Measurements from ENCODE around the gene TRRAP.

The TRRAP gene

GRCh38 chr7:98994046-98994944 lies 116.0 kb downstream of the TRRAP start:
- ATAC-seq (replicated peaks): no peak
- peaks cover 45% of the 10 kb centered on the region for H3K36me3 Mint-ChIP-seq (ENCODE audit: insufficient read depth)
- no peak overlapping the region for H3K27ac Mint-ChIP-seq
- H3K9me3 Mint-ChIP-seq: no peaks in the 10 kb centered on the region
- DNase-seq: no peak
- no peaks in the 10 kb centered on the region for H3K27me3 Mint-ChIP-seq
- no peak overlapping the region for H3K4me3 Mint-ChIP-seq
- peaks cover 3% of the 10 kb centered on the region in 2 donors for H3K4me1 Mint-ChIP-seq (ENCODE audit: low read depth in 2 of 2)

- H3K9me3 Mint-ChIP-seq: no peaks in the 10 kb centered on the region
- H3K27me3 Mint-ChIP-seq: no peaks in the 10 kb centered on the region
- H3K27ac Mint-ChIP-seq: peak overlapping the region in 1 of 2 donors; percentile 13
- no peaks in the 10 kb centered on the region for H3K4me1 Mint-ChIP-seq (ENCODE audit: low read depth in 2 of 2)
- ATAC-seq (replicated peaks) (no peak), DNase-seq (no peak)
- peaks cover 37% of the 10 kb centered on the region for H3K36me3 Mint-ChIP-seq (ENCODE audit: insufficient read depth)
- no peak overlapping the region for H3K4me3 Mint-ChIP-seq
Observed at GRCh38 chr7:98995111-98995510, 116.8 kb downstream of the TRRAP start.

GRCh38 chr7:98995523-98996149 lies 117.3 kb downstream of the TRRAP start:
- DNase-seq: no peak
- H3K27me3 Mint-ChIP-seq: no peaks in the 10 kb centered on the region
- no peaks in the 10 kb centered on the region for H3K9me3 Mint-ChIP-seq
- H3K4me1 Mint-ChIP-seq (ENCODE audit: low read depth in 2 of 2): no peaks in the 10 kb centered on the region
- ATAC-seq (replicated peaks): no peak
- peak overlapping the region; percentile 13 to 19 for H3K27ac Mint-ChIP-seq
- peaks cover 36% of the 10 kb centered on the region for H3K36me3 Mint-ChIP-seq (ENCODE audit: insufficient read depth)
- no peak overlapping the region for H3K4me3 Mint-ChIP-seq

- H3K9me3 Mint-ChIP-seq: no peaks in the 10 kb centered on the region
- peak overlapping the region in 1 of 2 donors; percentile 19 for H3K27ac Mint-ChIP-seq
- no peak for DNase-seq
- ATAC-seq (replicated peaks): no peak
- no peaks in the 10 kb centered on the region for H3K27me3 Mint-ChIP-seq
- H3K4me3 Mint-ChIP-seq: no peak overlapping the region
- peaks cover 0 to 3% of the 10 kb centered on the region in 2 donors for H3K4me1 Mint-ChIP-seq (ENCODE audit: low read depth in 2 of 2)
- peaks cover 42% of the 10 kb centered on the region for H3K36me3 Mint-ChIP-seq (ENCODE audit: insufficient read depth)
Observed at GRCh38 chr7:98996150-98996552, 117.8 kb downstream of the TRRAP start.

- peaks cover 38% of the 10 kb centered on the region for H3K36me3 Mint-ChIP-seq (ENCODE audit: insufficient read depth)
- no peak overlapping the region for H3K27ac Mint-ChIP-seq
- H3K9me3 Mint-ChIP-seq: no peaks in the 10 kb centered on the region
- H3K4me1 Mint-ChIP-seq (ENCODE audit: low read depth in 2 of 2): peaks cover 0 to 3% of the 10 kb centered on the region in 2 donors
- no peaks in the 10 kb centered on the region for H3K27me3 Mint-ChIP-seq
- DNase-seq (no peak), ATAC-seq (replicated peaks) (no peak)
- H3K4me3 Mint-ChIP-seq: no peak overlapping the region
Observed at GRCh38 chr7:98997846-98998245, 119.5 kb downstream of the TRRAP start.

DNA sequence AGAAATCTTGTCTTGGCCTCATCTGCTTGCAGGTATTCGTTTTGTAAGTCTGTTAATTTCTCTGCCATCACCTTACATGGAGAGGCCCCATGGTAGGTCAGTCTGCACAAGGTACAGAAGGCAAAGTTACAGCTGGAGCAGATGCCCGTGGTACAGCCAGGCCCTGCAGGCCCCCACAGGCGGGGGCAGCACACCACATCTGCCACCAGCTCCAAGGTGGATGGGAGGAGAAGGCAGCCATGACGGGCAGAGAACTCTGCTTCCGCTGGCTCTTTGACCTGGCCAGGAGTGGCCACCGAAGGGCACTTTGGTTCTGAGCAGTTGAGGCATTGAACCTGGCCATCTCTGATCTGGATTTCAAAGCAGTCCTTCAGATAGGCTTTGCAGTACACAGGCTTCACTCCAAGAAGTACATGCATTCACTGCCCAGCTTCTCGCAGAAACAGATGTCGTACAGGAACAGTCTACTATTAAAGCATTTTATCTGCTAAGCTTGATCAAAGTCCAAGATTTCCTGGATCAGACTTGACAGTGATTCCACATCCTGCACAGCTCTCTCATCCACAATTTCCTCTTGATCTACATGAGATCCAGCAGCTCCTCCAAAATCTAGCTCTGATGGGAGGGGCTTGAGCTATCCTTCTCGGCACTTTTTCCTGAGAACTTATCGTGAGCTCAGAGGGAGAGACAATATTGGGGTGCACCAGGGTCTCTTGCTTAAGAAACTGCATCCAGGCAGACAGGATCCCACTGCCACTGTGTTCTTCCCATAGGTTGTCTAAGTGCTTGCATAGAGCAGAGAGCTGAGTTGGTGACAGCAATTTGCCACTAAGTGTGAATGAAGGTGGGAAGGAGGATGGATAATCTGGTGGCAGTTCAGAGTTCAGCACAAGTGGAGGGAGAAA lies 120.7 kb downstream of the TRRAP start:
- H3K9me3 Mint-ChIP-seq: no peaks in the 10 kb centered on the region
- ATAC-seq (replicated peaks) (no peak), DNase-seq (no peak)
- H3K4me1 Mint-ChIP-seq (ENCODE audit: low read depth in 2 of 2): peaks cover 0 to 3% of the 10 kb centered on the region in 2 donors
- no peaks in the 10 kb centered on the region for H3K27me3 Mint-ChIP-seq
- H3K4me3 Mint-ChIP-seq: no peak overlapping the region
- H3K27ac Mint-ChIP-seq: peak overlapping the region in 1 of 2 donors; percentile 2
- peaks cover 42% of the 10 kb centered on the region for H3K36me3 Mint-ChIP-seq (ENCODE audit: insufficient read depth)

GRCh38 chr7:99000196-99000903 lies 122.0 kb downstream of the TRRAP start:
- no peak overlapping the region for H3K4me3 Mint-ChIP-seq
- no peak for ATAC-seq (replicated peaks)

GRCh38 chr7:99000904-99001465 lies 122.7 kb downstream of the TRRAP start:
- peak overlapping the region in 1 of 2 donors; percentile 68 for H3K27ac Mint-ChIP-seq
- DNase-seq (no peak), ATAC-seq (replicated peaks) (no peak)
- H3K4me3 Mint-ChIP-seq: no peak overlapping the region
- H3K4me1 Mint-ChIP-seq (ENCODE audit: low read depth in 2 of 2): peaks cover 0 to 3% of the 10 kb centered on the region in 2 donors
- no peaks in the 10 kb centered on the region for H3K9me3 Mint-ChIP-seq
- H3K27me3 Mint-ChIP-seq: no peaks in the 10 kb centered on the region
- peaks cover 47% of the 10 kb centered on the region for H3K36me3 Mint-ChIP-seq (ENCODE audit: insufficient read depth)

More at GRCh38 chr7:99000196-99000903, 122.0 kb downstream of the TRRAP start:
- H3K36me3 Mint-ChIP-seq (ENCODE audit: insufficient read depth): peaks cover 45% of the 10 kb centered on the region
- H3K4me1 Mint-ChIP-seq (ENCODE audit: low read depth in 2 of 2): peaks cover 0 to 3% of the 10 kb centered on the region in 2 donors
- DNase-seq: no peak
- H3K9me3 Mint-ChIP-seq: no peaks in the 10 kb centered on the region
- no peaks in the 10 kb centered on the region for H3K27me3 Mint-ChIP-seq
- no peak overlapping the region for H3K27ac Mint-ChIP-seq

DNA sequence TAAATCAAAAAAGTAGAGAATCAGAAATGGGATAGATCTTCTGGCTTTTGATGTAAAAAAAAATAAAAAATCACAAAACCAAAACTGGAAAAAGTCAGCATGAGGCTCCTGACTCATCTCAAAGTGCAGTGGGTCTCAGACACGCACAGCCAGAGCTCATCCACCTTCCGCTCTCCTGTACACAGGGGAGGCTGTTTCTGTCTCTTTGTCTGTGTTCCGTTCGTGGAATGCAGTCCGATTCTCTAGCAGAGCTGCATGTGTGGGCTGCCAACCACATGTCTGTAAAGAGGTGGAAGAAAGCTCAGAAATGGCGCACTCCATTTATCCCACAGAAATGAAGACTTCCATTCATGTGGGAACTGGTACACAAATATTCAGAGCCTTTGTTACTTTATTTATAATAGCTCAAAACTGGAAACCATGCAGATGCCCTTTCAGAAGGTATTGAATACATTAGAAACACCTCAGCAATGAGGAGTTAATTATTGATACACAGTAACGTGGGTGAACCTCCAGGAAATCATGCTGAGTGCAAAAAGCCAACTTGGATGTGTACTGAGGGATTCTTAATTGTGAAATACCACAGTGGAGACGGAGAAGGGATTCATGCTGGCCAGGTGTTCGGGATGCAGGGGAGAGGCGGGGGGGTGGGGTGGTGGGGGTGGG lies 123.3 kb downstream of the TRRAP start:
- peaks cover 0 to 3% of the 10 kb centered on the region in 2 donors for H3K4me1 Mint-ChIP-seq (ENCODE audit: low read depth in 2 of 2)

GRCh38 chr7:99002148-99002826 lies 124.0 kb downstream of the TRRAP start:
- DNase-seq: no peak
- H3K4me1 Mint-ChIP-seq (ENCODE audit: low read depth in 2 of 2): peaks cover 0 to 3% of the 10 kb centered on the region in 2 donors
- ATAC-seq (replicated peaks): no peak
- peaks cover 52% of the 10 kb centered on the region for H3K36me3 Mint-ChIP-seq (ENCODE audit: insufficient read depth)
- H3K27me3 Mint-ChIP-seq: no peaks in the 10 kb centered on the region
- no peak overlapping the region for H3K4me3 Mint-ChIP-seq
- peak overlapping the region in 1 of 2 donors; percentile 44 for H3K27ac Mint-ChIP-seq
- no peaks in the 10 kb centered on the region for H3K9me3 Mint-ChIP-seq

More for the DNA sequence above, 123.3 kb downstream of the TRRAP start:
- peaks cover 48% of the 10 kb centered on the region for H3K36me3 Mint-ChIP-seq (ENCODE audit: insufficient read depth)
- DNase-seq (no peak), ATAC-seq (replicated peaks) (no peak)
- no peaks in the 10 kb centered on the region for H3K27me3 Mint-ChIP-seq
- H3K9me3 Mint-ChIP-seq: no peaks in the 10 kb centered on the region
- H3K4me3 Mint-ChIP-seq: no peak overlapping the region
- peak overlapping the region in 1 of 2 donors; percentile 23 for H3K27ac Mint-ChIP-seq

- Mint-ChIP-seq H3K27me3 (no peaks in the 10 kb centered on the region), H3K4me1 (ENCODE audit: low read depth in 2 of 2) (peaks cover 0 to 3% of the 10 kb centered on the region in 2 donors), H3K36me3 (ENCODE audit: insufficient read depth) (peaks cover 55% of the 10 kb centered on the region), H3K9me3 (no peaks in the 10 kb centered on the region), H3K27ac (peak overlapping the region in 1 of 2 donors; percentile 44), H3K4me3 (no peak overlapping the region)
- DNase-seq: no peak
- ATAC-seq (replicated peaks): no peak
Observed at GRCh38 chr7:99002827-99003212, 124.5 kb downstream of the TRRAP start.

DNA sequence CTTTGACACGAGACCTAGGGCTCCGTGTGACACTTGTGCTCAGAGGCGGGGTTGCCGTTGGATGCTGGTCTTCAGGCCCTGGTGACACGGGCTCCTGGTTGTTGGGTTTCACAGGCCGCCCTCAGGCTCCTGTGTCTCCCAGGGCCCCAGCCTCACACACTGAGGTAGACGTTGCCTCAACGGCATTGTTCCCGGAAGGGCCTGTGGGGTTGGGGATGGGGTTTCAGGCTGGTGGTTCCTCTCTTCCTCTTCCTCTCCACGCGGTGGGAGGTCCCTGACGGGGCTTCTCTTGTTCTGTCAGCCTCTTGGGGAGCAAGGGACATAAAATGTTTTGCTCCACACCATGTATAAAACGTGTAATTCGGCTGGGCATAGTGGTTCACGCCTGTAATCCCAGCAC lies 125.1 kb downstream of the TRRAP start:
- H3K27ac Mint-ChIP-seq: no peak overlapping the region
- peaks cover 0 to 3% of the 10 kb centered on the region in 2 donors for H3K4me1 Mint-ChIP-seq (ENCODE audit: low read depth in 2 of 2)
- no peaks in the 10 kb centered on the region for H3K9me3 Mint-ChIP-seq
- H3K36me3 Mint-ChIP-seq (ENCODE audit: insufficient read depth): peaks cover 61% of the 10 kb centered on the region
- ATAC-seq (replicated peaks) (no peak), DNase-seq (no peak)
- H3K4me3 Mint-ChIP-seq: no peak overlapping the region
- H3K27me3 Mint-ChIP-seq: no peaks in the 10 kb centered on the region

All from effector memory CD8-positive, alpha-beta T cell (primary cell).